ENCODE measurements around the gene DNAJB13. TPM values are rescaled to one million over a fixed set of nuclear protein-coding genes. Genes with fewer than 3 reads are reported as not detected.

Gene DNAJB13
- total RNA-seq, 1 donor from 2014 or later, result not detected

- no peak overlapping the region for H3K27ac ChIP-seq
- no peaks in the 10 kb centered on the region for H3K9me3 ChIP-seq
- intact Hi-C loops (cut with DNase I), result no loop called here
- DNase-seq, result no peak
- peaks cover 13% of the 10 kb centered on the region for H3K4me1 ChIP-seq
- peaks cover 10% of the 10 kb centered on the region for H3K36me3 ChIP-seq
- no peak for TF ChIP-seq CTCF (IDR thresholded peaks at IDR 0.05)
- H3K4me3 ChIP-seq, result no peak overlapping the region
- ATAC-seq, result peak; percentile 4
- no peaks in the 10 kb centered on the region for H3K27me3 ChIP-seq
Observed at GRCh38 chr11:73969991-73970800, 19.4 kb downstream of the DNAJB13 start.

- H3K27ac ChIP-seq, result no peak overlapping the region
- peaks cover 13% of the 10 kb centered on the region for H3K4me1 ChIP-seq
- intact Hi-C loops (cut with DNase I), result no loop called here
- ATAC-seq, result no peak
- no peak for TF ChIP-seq CTCF (IDR thresholded peaks at IDR 0.05)
- H3K9me3 ChIP-seq, result no peaks in the 10 kb centered on the region
- peaks cover 20% of the 10 kb centered on the region for H3K36me3 ChIP-seq
- no peaks in the 10 kb centered on the region for H3K27me3 ChIP-seq
- DNase-seq, result no peak
- H3K4me3 ChIP-seq, result no peak overlapping the region
Observed at GRCh38 chr11:73971175-73971719, 20.4 kb downstream of the DNAJB13 start.

- Histone ChIP-seq H3K9me3 (no peaks in the 10 kb centered on the region), H3K27me3 (no peaks in the 10 kb centered on the region), H3K4me1 (peaks cover 13% of the 10 kb centered on the region), H3K36me3 (peaks cover 30% of the 10 kb centered on the region), H3K4me3 (no peak overlapping the region), H3K27ac (no peak overlapping the region)
- no peak for DNase-seq
- ATAC-seq, result no peak
- TF ChIP-seq CTCF (IDR thresholded peaks at IDR 0.05), result no peak
- intact Hi-C loops (cut with DNase I), result no loop called here
Observed at GRCh38 chr11:73972187-73972586, 21.4 kb downstream of the DNAJB13 start.

- ATAC-seq (no peak), DNase-seq (no peak)
- Histone ChIP-seq H3K27me3 (no peaks in the 10 kb centered on the region), H3K4me3 (no peak overlapping the region), H3K36me3 (peaks cover 36% of the 10 kb centered on the region), H3K9me3 (no peaks in the 10 kb centered on the region), H3K27ac (no peak overlapping the region), H3K4me1 (peaks cover 13% of the 10 kb centered on the region)
- no peak for TF ChIP-seq CTCF (IDR thresholded peaks at IDR 0.05)
- intact Hi-C loops (cut with DNase I), result no loop called here
Observed at GRCh38 chr11:73972620-73973449, 22.0 kb downstream of the DNAJB13 start.

- no peak overlapping the region for H3K4me3 ChIP-seq
- no peak overlapping the region for H3K27ac ChIP-seq
- DNase-seq (no peak), ATAC-seq (no peak)
- intact Hi-C loops (cut with DNase I), result no loop called here
- no peak for TF ChIP-seq CTCF (IDR thresholded peaks at IDR 0.05)
- H3K4me1 ChIP-seq, result peaks cover 25% of the 10 kb centered on the region
- H3K27me3 ChIP-seq, result no peaks in the 10 kb centered on the region
- no peaks in the 10 kb centered on the region for H3K9me3 ChIP-seq
- peaks cover 46% of the 10 kb centered on the region for H3K36me3 ChIP-seq
Observed at GRCh38 chr11:73974604-73975478, 24.0 kb downstream of the DNAJB13 start.

Data from upper lobe of right lung (tissue), 1 donor.